ENCODE data around the gene DNAJB13. TPM values are rescaled to one million over a fixed set of nuclear protein-coding genes. Genes with fewer than 3 reads are reported as not detected.

The DNAJB13 gene
- total RNA-seq, 1 experiment from 2014 or later, result not detected

DNA sequence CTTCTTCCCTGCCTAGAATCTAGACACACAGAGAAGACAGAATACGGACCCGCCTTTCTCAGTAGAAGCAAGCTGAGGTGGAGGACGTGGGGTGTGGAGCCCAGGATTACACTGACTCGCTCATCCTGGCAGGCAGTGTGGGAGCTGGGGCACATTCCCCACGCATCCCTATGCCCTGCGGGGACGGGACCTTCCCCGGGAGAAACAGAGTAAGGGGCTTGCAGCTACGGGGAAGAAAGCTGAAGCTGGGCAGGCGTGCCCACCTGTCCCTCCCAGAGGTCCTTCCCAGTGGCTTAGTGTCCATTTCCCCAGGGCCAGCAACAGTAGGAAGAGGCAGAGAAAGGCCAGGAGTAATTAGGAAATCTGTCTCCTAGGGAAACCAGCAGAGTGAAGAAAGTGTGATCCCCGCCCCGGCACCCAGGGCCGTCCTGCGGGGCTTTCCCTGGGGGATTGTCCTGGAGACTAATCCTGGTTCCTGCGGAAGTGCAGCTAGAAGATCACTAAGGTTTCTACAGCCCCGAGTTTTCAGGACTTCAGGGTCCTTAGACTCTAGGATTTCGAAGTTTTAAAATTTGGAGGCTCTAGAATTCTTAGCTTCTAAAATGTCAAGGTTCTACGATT is 7.8 kb downstream of the DNAJB13 start:
- Histone ChIP-seq H3K56ac (ENCODE audit: insufficient read length, low read depth, low read length) (no peak overlapping the region), H2AK5ac (ENCODE audit: insufficient read length, low read length) (no peak overlapping the region), H3K18ac (ENCODE audit: insufficient read length, low read depth, low read length) (no peak overlapping the region), H3K27ac (ENCODE audit: insufficient read length, low read depth, low read length) (no peak overlapping the region), H3K4ac (ENCODE audit: low read depth, low read length) (no peak overlapping the region), H4K20me1 (ENCODE audit: control insufficient read depth, insufficient read depth, insufficient read length) (no peaks in the 10 kb centered on the region), H2BK5ac (ENCODE audit: insufficient read length, low read length) (no peak overlapping the region), H2BK20ac (ENCODE audit: low read depth, low read length, poor library complexity, severe bottlenecking) (no peak overlapping the region), H2BK120ac (ENCODE audit: low read depth, low read length, poor library complexity, severe bottlenecking) (no peak overlapping the region), H3K4me1 (ENCODE audit: insufficient read depth, low read length) (no peaks in the 10 kb centered on the region), H3K9ac (ENCODE audit: extremely low read depth, insufficient read length, low read length) (no peak overlapping the region), H2BK15ac (ENCODE audit: low read depth, low read length) (no peak overlapping the region), H2AFZ (ENCODE audit: low read length) (no peak overlapping the region), H3K79me1 (ENCODE audit: insufficient read depth, low read depth, low read length, poor library complexity, severe bottlenecking) (no peaks in the 10 kb centered on the region), H4K5ac (ENCODE audit: insufficient read length, low read depth, low read length) (no peak overlapping the region), H3K79me2 (ENCODE audit: insufficient read depth, low read length) (no peaks in the 10 kb centered on the region), H3T11ph (ENCODE audit: low read length) (no peak overlapping the region), H3K9me3 (ENCODE audit: control insufficient read depth, low read depth, low read length) (no peaks in the 10 kb centered on the region), H3K4me2 (ENCODE audit: insufficient read depth, insufficient read length, low read length) (no peak overlapping the region), H3K23me2 (ENCODE audit: insufficient read length, low read depth, low read length, poor library complexity, severe bottlenecking) (no peaks in the 10 kb centered on the region), H3K23ac (ENCODE audit: insufficient read length, low read depth, low read length) (no peak overlapping the region), H2BK12ac (ENCODE audit: insufficient read length, low read depth, low read length) (no peak overlapping the region), H3K27me3 (ENCODE audit: insufficient read depth, low read length) (no peaks in the 10 kb centered on the region), H3K14ac (ENCODE audit: insufficient read depth, low read length) (no peak overlapping the region), H4K91ac (ENCODE audit: insufficient read length, low read depth, low read length) (no peak overlapping the region), H4K8ac (replicated peaks; ENCODE audit: insufficient read length, low read depth, low read length) (no peak overlapping the region)
- Mint-ChIP-seq H3K9me3 (peaks cover 0 to 2% of the 10 kb centered on the region in 2 experiments; a peak in 1 of 5 replicates), H3K4me3 (no peak overlapping the region), H3K27ac (no peak overlapping the region), H3K36me3 (ENCODE audit: insufficient read depth in 1 of 3, low read depth in 3 of 3) (no peaks in the 10 kb centered on the region), H3K4me1 (no peaks in the 10 kb centered on the region), H3K27me3 (ENCODE audit: low read depth) (peaks cover 4% of the 10 kb centered on the region; the same call in 1 of the 2 replicates)
- DNase-seq, result no peak
- TF ChIP-seq, protein P1, sequence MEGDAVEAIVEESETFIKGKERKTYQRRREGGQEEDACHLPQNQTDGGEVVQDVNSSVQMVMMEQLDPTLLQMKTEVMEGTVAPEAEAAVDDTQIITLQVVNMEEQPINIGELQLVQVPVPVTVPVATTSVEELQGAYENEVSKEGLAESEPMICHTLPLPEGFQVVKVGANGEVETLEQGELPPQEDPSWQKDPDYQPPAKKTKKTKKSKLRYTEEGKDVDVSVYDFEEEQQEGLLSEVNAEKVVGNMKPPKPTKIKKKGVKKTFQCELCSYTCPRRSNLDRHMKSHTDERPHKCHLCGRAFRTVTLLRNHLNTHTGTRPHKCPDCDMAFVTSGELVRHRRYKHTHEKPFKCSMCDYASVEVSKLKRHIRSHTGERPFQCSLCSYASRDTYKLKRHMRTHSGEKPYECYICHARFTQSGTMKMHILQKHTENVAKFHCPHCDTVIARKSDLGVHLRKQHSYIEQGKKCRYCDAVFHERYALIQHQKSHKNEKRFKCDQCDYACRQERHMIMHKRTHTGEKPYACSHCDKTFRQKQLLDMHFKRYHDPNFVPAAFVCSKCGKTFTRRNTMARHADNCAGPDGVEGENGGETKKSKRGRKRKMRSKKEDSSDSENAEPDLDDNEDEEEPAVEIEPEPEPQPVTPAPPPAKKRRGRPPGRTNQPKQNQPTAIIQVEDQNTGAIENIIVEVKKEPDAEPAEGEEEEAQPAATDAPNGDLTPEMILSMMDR (conservative IDR thresholded peaks at IDR 0.05), result no peak
- no CpG with 5 or more reads among the region's 18 CpGs for WGBS (ENCODE audit: extremely low coverage, insufficient read length, low lambda C conversion rate)

Data from H9 (cell line).